ENCODE measurements around the gene CIZ1. TPM values are rescaled to one million over a fixed set of nuclear protein-coding genes. Genes with fewer than 3 reads are reported as not detected.
"Not testable (repeated sequence)": the region's sequence is repeated elsewhere in the genome, so short reads cannot be mapped to it uniquely, and the experiment has no call there.

CIZ1 gene
- total RNA-seq, result 34.1 and 35.4 TPM in 2 replicates

GRCh38 chr9:128191406-128192046 is at the start of gene CIZ1:
CIZ1 (minus strand) TSS chr9:128191572; CDS start chr9:128190857, 715 bp downstream.
- H3K4me3 ChIP-seq (ENCODE audit: low read depth, low read length), result peak within 1 kb of the TSS; percentile 89
- TF ChIP-seq CTCF (IDR thresholded peaks at IDR 0.05; ENCODE audit: insufficient read depth, low read depth, low read length), result peak; percentile 68
- peak; percentile 80 for DNase-seq (ENCODE audit: low read depth)

GRCh38 chr9:128233817-128234406 is 42.5 kb upstream of the CIZ1 start:
- no peak for DNase-seq (ENCODE audit: low read depth)
- TF ChIP-seq CTCF (IDR thresholded peaks at IDR 0.05; ENCODE audit: insufficient read depth, low read depth, low read length), result no peak
- no peak overlapping the region for H3K4me3 ChIP-seq (ENCODE audit: low read depth, low read length)

- TF ChIP-seq CTCF (IDR thresholded peaks at IDR 0.05; ENCODE audit: insufficient read depth, low read depth, low read length), result no peak
- DNase-seq (ENCODE audit: low read depth), result no peak
- no peak overlapping the region for H3K4me3 ChIP-seq (ENCODE audit: low read depth, low read length)
Observed at GRCh38 chr9:128232528-128233428, 41.4 kb upstream of the CIZ1 start.

GRCh38 chr9:128231638-128232527 is 40.5 kb upstream of the CIZ1 start:
- no peak for DNase-seq (ENCODE audit: low read depth)
- TF ChIP-seq CTCF (IDR thresholded peaks at IDR 0.05; ENCODE audit: insufficient read depth, low read depth, low read length), result no peak
- no peak overlapping the region for H3K4me3 ChIP-seq (ENCODE audit: low read depth, low read length)

- not testable (repeated sequence) for H3K4me3 ChIP-seq (ENCODE audit: low read depth, low read length); DNase-seq (ENCODE audit: low read depth)
Observed at GRCh38 chr9:128230897-128231296, 39.5 kb upstream of the CIZ1 start.

- no peak for TF ChIP-seq CTCF (IDR thresholded peaks at IDR 0.05; ENCODE audit: insufficient read depth, low read depth, low read length)
- no peak overlapping the region for H3K4me3 ChIP-seq (ENCODE audit: low read depth, low read length)
- no peak for DNase-seq (ENCODE audit: low read depth)
Observed at GRCh38 chr9:128226412-128226801, 35.0 kb upstream of the CIZ1 start.
